OCI-LY1 (cell line): ENCODE data around the gene BICD1.

ENCODE experiments used
- H2AFZ ChIP-seq: fragments of 200-600 bp; sonication (generic), shearing (Covaris generic); 2 replicates; pipeline ENCODE4 v1.6.0; 2014; ENCODE audit warnings: antibody characterized with exemption, mild to moderate bottlenecking, low read length
- H3F3A ChIP-seq: fragments of 200-600 bp; sonication (generic), shearing (Covaris generic); 2 replicates; pipeline ENCODE4 v1.6.0; 2014; ENCODE audit warnings: mild to moderate bottlenecking, antibody characterized with exemption, low read length, moderate library complexity; ENCODE audit not compliant: insufficient read depth
- H3K27ac ChIP-seq: fragments of 200-600 bp; sonication (generic); 2 replicates; pipeline ENCODE4 v1.5.1; 2014; ENCODE audit warnings: low read length, mixed run types, mild to moderate bottlenecking, low read depth; ENCODE audit not compliant: poor library complexity, severe bottlenecking
- H3K27me3 ChIP-seq: fragments of 200-600 bp; sonication (generic); 2 replicates; pipeline ENCODE4 v1.6.0; 2014; ENCODE audit warnings: antibody characterized with exemption, mild to moderate bottlenecking, low read length, moderate library complexity; ENCODE audit not compliant: insufficient read depth
- H3K36me3 ChIP-seq: fragments of 200-600 bp; sonication (generic); 2 replicates; pipeline ENCODE4 v1.6.1; 2014; ENCODE audit warnings: mild to moderate bottlenecking, antibody characterized with exemption, low read length, moderate library complexity, mixed read lengths; ENCODE audit not compliant: insufficient read depth
- H3K4me1 ChIP-seq: fragments of 200-600 bp; sonication (generic); 2 replicates; pipeline ENCODE4 v1.5.1; 2014; ENCODE audit warnings: mild to moderate bottlenecking, low read length, moderate library complexity; ENCODE audit not compliant: insufficient read depth, severe bottlenecking
- H3K4me2 ChIP-seq: fragments of 200-600 bp; sonication (generic), shearing (Covaris generic); 2 replicates; pipeline ENCODE4 v1.6.1; 2014; ENCODE audit warnings: low read length
- H3K4me3 ChIP-seq: fragments of 200-600 bp; sonication (generic); 2 replicates; pipeline ENCODE4 v1.5.1; 2014; ENCODE audit warnings: low read length, low read depth, mild to moderate bottlenecking, mixed read lengths; ENCODE audit not compliant: poor library complexity, severe bottlenecking
- H3K79me2 ChIP-seq: fragments of 200-600 bp; shearing (Covaris generic); 2 replicates; pipeline ENCODE4 v1.6.1; 2016; ENCODE audit warnings: mixed run types, low read length, mixed read lengths; ENCODE audit not compliant: insufficient read depth
- H3K9ac ChIP-seq: fragments of 200-600 bp; sonication (generic), shearing (Covaris generic); 2 replicates; pipeline ENCODE4 v1.6.1; 2014; ENCODE audit warnings: mild to moderate bottlenecking, low read length, mixed read lengths
- H3K9me2 ChIP-seq: fragments of 200-600 bp; sonication (generic), shearing (Covaris generic); 2 replicates; pipeline ENCODE4 v1.6.1; 2014; ENCODE audit warnings: low read depth, mild to moderate bottlenecking, low read length, mixed read lengths
- H3K9me3 ChIP-seq: fragments of 200-600 bp; shearing (Covaris generic); 2 replicates; pipeline ENCODE4 v1.6.1; 2014; ENCODE audit warnings: low read length, mixed read lengths
- H4K20me1 ChIP-seq: fragments of 200-600 bp; sonication (generic), shearing (Covaris generic); 2 replicates; pipeline ENCODE4 v1.6.0; 2016; ENCODE audit warnings: mild to moderate bottlenecking, low read length; ENCODE audit not compliant: insufficient read depth
- CTCF ChIP-seq: fragments of 200-600 bp; sonication (generic), shearing (Covaris generic); IDR thresholded peaks from 2 replicates; pipeline ENCODE4 v1.5.1; 2017; ENCODE audit warnings: mild to moderate bottlenecking, antibody characterized with exemption, low read length, moderate library complexity, mixed read lengths
- EZH2 ChIP-seq: fragments of 200-600 bp; sonication (generic), shearing (Covaris generic); IDR thresholded peaks from 2 replicates; pipeline ENCODE4 v1.8.0; 2017; ENCODE audit warnings: borderline replicate concordance, mixed run types, mild to moderate bottlenecking, antibody characterized with exemption, low read length, moderate library complexity, mixed read lengths

The BICD1 gene

GRCh38 chr12:32265456-32265855 is 158.8 kb downstream of the BICD1 start:
- 0 out of 2 replicates have a peak, but pooled peaks cover 4% of the 10 kb centered on the region for H3F3A ChIP-seq
- H3K27ac ChIP-seq, result peak overlapping the region; percentile 98
- no peaks in the 10 kb centered on the region for H3K79me2 ChIP-seq
- no peaks in the 10 kb centered on the region for H3K9me3 ChIP-seq
- H3K9ac ChIP-seq, result peak overlapping the region; percentile 57
- peaks cover 77% of the 10 kb centered on the region for H3K4me1 ChIP-seq
- H2AFZ ChIP-seq, result peak overlapping the region; percentile 35; the same call in 1 of the 2 replicates
- peak overlapping the region; percentile 40 for H3K4me3 ChIP-seq
- H3K36me3 ChIP-seq, result 0 out of 2 replicates have a peak, but pooled peaks cover 4% of the 10 kb centered on the region
- peak overlapping the region; percentile 70 for H3K4me2 ChIP-seq
- no peaks in the 10 kb centered on the region for H4K20me1 ChIP-seq
- TF ChIP-seq EZH2, result no peak
- TF ChIP-seq CTCF, result no peak
- H3K9me2 ChIP-seq, result no peaks in the 10 kb centered on the region
- H3K27me3 ChIP-seq, result no peaks in the 10 kb centered on the region

GRCh38 chr12:32265951-32266350 is 159.3 kb downstream of the BICD1 start:
- H3K79me2 ChIP-seq, result no peaks in the 10 kb centered on the region

GRCh38 chr12:32266756-32267155 is 160.1 kb downstream of the BICD1 start:
- H2AFZ ChIP-seq, result no peak overlapping the region
- peaks cover 4% of the 10 kb centered on the region; the same call in 1 of the 2 replicates for H3F3A ChIP-seq
- H3K4me2 ChIP-seq, result no peak overlapping the region
- H3K4me3 ChIP-seq, result no peak overlapping the region
- H3K27ac ChIP-seq, result peak overlapping the region; percentile 98
- TF ChIP-seq CTCF, result no peak
- TF ChIP-seq EZH2, result no peak
- no peaks in the 10 kb centered on the region for H3K9me2 ChIP-seq
- peaks cover 77% of the 10 kb centered on the region for H3K4me1 ChIP-seq
- no peaks in the 10 kb centered on the region for H3K79me2 ChIP-seq
- H3K36me3 ChIP-seq, result 0 out of 2 replicates have a peak, but pooled peaks cover 4% of the 10 kb centered on the region
- no peaks in the 10 kb centered on the region for H3K27me3 ChIP-seq
- H3K9me3 ChIP-seq, result no peaks in the 10 kb centered on the region
- no peaks in the 10 kb centered on the region for H4K20me1 ChIP-seq
- no peak overlapping the region for H3K9ac ChIP-seq

More at GRCh38 chr12:32265951-32266350, 159.3 kb downstream of the BICD1 start:
- Histone ChIP-seq H3K27me3 (no peaks in the 10 kb centered on the region), H3K9me2 (no peaks in the 10 kb centered on the region), H3F3A (0 out of 2 replicates have a peak, but pooled peaks cover 4% of the 10 kb centered on the region), H3K9ac (peak overlapping the region; percentile 57), H3K9me3 (no peaks in the 10 kb centered on the region), H3K4me2 (peak overlapping the region; percentile 70), H3K4me1 (peaks cover 77% of the 10 kb centered on the region), H3K36me3 (0 out of 2 replicates have a peak, but pooled peaks cover 4% of the 10 kb centered on the region), H4K20me1 (no peaks in the 10 kb centered on the region), H2AFZ (peak overlapping the region; percentile 35; the same call in 1 of the 2 replicates), H3K4me3 (peak overlapping the region; percentile 40), H3K27ac (peak overlapping the region; percentile 98)
- TF ChIP-seq CTCF (no peak), EZH2 (no peak)
